DND-41 (cell line): ENCODE measurements around the gene DNAJC30.
"Not testable (repeated sequence)": the region's sequence is repeated elsewhere in the genome, so short reads cannot be mapped to it uniquely, and the experiment has no call there.

Source experiments
- ATAC-seq: fragments of 200-7000 bp; cut with Tn5 transposase; 3 replicates; pipeline ENCODE4 v1.9.1; 2021; ENCODE audit warnings: low read depth; ENCODE audit not compliant: insufficient read depth
- DNase-seq: peaks from one replicate; pipeline ENCODE4 v3.0.0-alpha.2; 2020
- H2AFZ ChIP-seq: 2 replicates; pipeline ENCODE4 v1.6.0; 2012; ENCODE audit warnings: low read depth, low read length
- H3K27ac ChIP-seq: 2 replicates; pipeline ENCODE4 v1.5.1; 2012; ENCODE audit warnings: low read length, inconsistent platforms
- H3K27me3 ChIP-seq: fragments of 200-600 bp; sonication (generic); 2 replicates; pipeline ENCODE4 v1.6.0; 2012; ENCODE audit warnings: low read length, mild to moderate bottlenecking, inconsistent platforms; ENCODE audit not compliant: insufficient read depth, poor library complexity
- H3K36me3 ChIP-seq: 2 replicates; pipeline ENCODE4 v1.5.1; 2012; ENCODE audit warnings: low read length, inconsistent platforms; ENCODE audit not compliant: insufficient read depth
- H3K4me1 ChIP-seq: 2 replicates; pipeline ENCODE4 v1.5.1; 2012; ENCODE audit warnings: mild to moderate bottlenecking, low read length; ENCODE audit not compliant: insufficient read depth
- H3K4me2 ChIP-seq: 2 replicates; pipeline ENCODE4 v1.6.0; 2012; ENCODE audit warnings: mild to moderate bottlenecking, moderate library complexity, low read length, inconsistent platforms; ENCODE audit not compliant: insufficient read depth
- H3K4me3 ChIP-seq, 2 experiments: fragments of 200-600 bp in 1 of 2; shearing (Covaris generic) in 1 of 2; 2 replicates each; pipeline ENCODE4 v1.5.1; 2012 to 2016; ENCODE audit warnings: inconsistent platforms in 2 of 2, low read length in 2 of 2, mild to moderate bottlenecking in 2 of 2, low read depth in 1 of 2, moderate library complexity in 1 of 2
- H3K79me2 ChIP-seq: 2 replicates; pipeline ENCODE4 v1.6.0; 2012; ENCODE audit warnings: low read length, inconsistent platforms; ENCODE audit not compliant: insufficient read depth
- H3K9ac ChIP-seq: 2 replicates; pipeline ENCODE4 v1.6.0; 2012; ENCODE audit warnings: low read depth, mild to moderate bottlenecking, inconsistent platforms, low read length, moderate library complexity
- H3K9me3 ChIP-seq: 2 replicates; pipeline ENCODE4 v1.5.1; 2012; ENCODE audit warnings: low read length, moderate library complexity, mild to moderate bottlenecking, inconsistent platforms; ENCODE audit not compliant: insufficient read depth, severe bottlenecking
- H4K20me1 ChIP-seq: 2 replicates; pipeline ENCODE4 v1.6.0; 2012; ENCODE audit warnings: low read length; ENCODE audit not compliant: insufficient read depth
- EZH2 ChIP-seq: IDR thresholded peaks from 3 replicates; pipeline ENCODE4 v1.6.1; 2012; ENCODE audit warnings: borderline replicate concordance, low read depth, mild to moderate bottlenecking, moderate library complexity, low read length, inconsistent platforms; ENCODE audit not compliant: severe bottlenecking
- TF ChIP-seq, protein P1 (sequence below): IDR thresholded peaks from 2 replicates; pipeline ENCODE4 v1.5.1; 2012; ENCODE audit warnings: borderline replicate concordance, low read length, moderate library complexity, mild to moderate bottlenecking; ENCODE audit not compliant: poor library complexity, severe bottlenecking; ENCODE audit errors: extremely low read depth

The DNAJC30 gene

GRCh38 chr7:73668103-73668885 lies 15.0 kb downstream of the DNAJC30 start:
- DNase-seq: no peak
- peak overlapping the region; percentile 56; the same call in 1 of the 2 replicates for H2AFZ ChIP-seq

DNA sequence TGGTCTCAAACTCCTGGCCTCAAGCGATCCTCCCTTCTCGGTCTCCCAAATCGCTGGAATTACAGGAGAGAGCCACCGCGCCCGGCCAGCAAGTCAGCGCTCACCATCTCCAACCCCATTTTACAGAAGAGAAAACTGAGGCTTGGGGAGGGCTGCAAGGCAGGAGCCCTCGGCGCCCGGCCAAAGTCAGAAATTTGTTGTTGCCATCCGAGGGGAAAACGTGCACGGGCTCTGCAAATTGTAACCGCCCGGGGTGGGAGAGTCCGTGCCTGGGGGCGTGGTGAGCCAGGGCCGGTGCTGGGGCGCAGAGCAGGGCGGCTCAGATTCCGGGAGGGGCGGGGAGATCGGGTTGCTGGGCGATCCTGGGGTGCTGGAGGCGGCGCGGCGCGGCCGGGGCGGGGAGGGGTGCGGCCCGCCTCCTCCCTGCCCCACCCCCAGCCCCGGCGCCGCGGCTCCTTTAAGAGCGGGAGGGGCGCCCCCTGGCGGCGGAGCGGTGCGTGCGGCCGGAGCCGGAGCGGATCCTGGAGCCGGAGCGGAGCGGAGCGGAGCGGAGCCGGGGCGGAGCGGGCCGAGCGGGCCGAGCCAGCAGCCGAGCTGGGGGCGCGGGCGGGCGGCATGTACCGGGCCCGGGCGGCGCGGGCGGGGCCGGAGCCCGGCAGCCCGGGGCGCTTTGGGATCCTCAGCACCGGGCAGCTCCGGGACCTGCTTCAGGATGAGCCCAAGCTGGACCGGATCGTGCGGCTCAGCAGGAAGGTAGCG lies 15.7 kb downstream of the DNAJC30 start, which contains the start of gene VPS37D:
Gene VPS37D, plus strand, starts transcription at position 488 of the 759 bp plus-strand sequence. Its CDS starts 128 bp downstream, at position 616.
- peak within 1 kb of the TSS; percentile 59 for H3K9ac ChIP-seq
- H3K79me2 ChIP-seq: no peaks in the 10 kb centered on the region
- H3K4me2 ChIP-seq: peak within 1 kb of the TSS; percentile 76
- H4K20me1 ChIP-seq: no peaks in the 10 kb centered on the region
- peak; percentile 92 for ATAC-seq
- H2AFZ ChIP-seq: peak within 1 kb of the TSS; percentile 77
- no peak within 1 kb of the TSS for H3K27ac ChIP-seq
- peak; percentile 86 for DNase-seq
- H3K4me3 ChIP-seq: peak within 1 kb of the TSS; percentile 2 to 56; a peak in 3 of 4 replicates
- H3K36me3 ChIP-seq: no peaks in the 10 kb centered on the region
- peaks cover 6% of the 10 kb centered on the region for H3K27me3 ChIP-seq
- TF ChIP-seq, protein P1, sequence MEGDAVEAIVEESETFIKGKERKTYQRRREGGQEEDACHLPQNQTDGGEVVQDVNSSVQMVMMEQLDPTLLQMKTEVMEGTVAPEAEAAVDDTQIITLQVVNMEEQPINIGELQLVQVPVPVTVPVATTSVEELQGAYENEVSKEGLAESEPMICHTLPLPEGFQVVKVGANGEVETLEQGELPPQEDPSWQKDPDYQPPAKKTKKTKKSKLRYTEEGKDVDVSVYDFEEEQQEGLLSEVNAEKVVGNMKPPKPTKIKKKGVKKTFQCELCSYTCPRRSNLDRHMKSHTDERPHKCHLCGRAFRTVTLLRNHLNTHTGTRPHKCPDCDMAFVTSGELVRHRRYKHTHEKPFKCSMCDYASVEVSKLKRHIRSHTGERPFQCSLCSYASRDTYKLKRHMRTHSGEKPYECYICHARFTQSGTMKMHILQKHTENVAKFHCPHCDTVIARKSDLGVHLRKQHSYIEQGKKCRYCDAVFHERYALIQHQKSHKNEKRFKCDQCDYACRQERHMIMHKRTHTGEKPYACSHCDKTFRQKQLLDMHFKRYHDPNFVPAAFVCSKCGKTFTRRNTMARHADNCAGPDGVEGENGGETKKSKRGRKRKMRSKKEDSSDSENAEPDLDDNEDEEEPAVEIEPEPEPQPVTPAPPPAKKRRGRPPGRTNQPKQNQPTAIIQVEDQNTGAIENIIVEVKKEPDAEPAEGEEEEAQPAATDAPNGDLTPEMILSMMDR: peak; percentile 82
- no peak for TF ChIP-seq EZH2
- H3K9me3 ChIP-seq: peaks cover 3% of the 10 kb centered on the region
- peaks cover 11% of the 10 kb centered on the region for H3K4me1 ChIP-seq

More at GRCh38 chr7:73668103-73668885, 15.0 kb downstream of the DNAJC30 start:
- Histone ChIP-seq H3K27ac (no peak overlapping the region), H3K36me3 (no peaks in the 10 kb centered on the region), H3K9ac (peak overlapping the region; percentile 59), H3K4me3 (peak overlapping the region; percentile 2 to 56; a peak in 3 of 4 replicates), H3K79me2 (no peaks in the 10 kb centered on the region), H3K9me3 (no peaks in the 10 kb centered on the region), H3K27me3 (peaks cover 6% of the 10 kb centered on the region), H3K4me2 (peak overlapping the region; percentile 76), H4K20me1 (no peaks in the 10 kb centered on the region), H3K4me1 (peaks cover 11% of the 10 kb centered on the region)
- TF ChIP-seq EZH2: no peak
- TF ChIP-seq, protein P1: no peak
- no peak for ATAC-seq

DNA sequence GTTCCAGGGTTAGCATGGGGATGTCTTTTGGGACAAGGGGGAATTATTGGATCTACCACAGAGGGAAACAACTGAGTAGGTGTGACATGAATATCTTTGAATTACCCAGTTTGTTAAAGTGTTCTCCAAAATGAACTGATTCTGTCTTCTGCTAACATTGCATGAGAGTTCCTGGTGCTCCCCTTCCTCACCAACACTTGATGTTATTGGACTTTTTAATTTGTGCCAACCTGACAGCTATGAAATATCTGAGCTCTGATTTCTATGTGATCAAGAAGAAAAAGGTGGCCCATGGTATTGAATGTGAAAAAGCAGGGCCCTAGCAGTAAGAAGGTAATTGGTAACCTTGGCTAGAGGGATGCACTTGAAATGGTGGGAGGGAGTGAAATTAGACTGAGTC lies 20.2 kb downstream of the DNAJC30 start:
- Histone ChIP-seq H3K27me3 (no peaks in the 10 kb centered on the region), H3K79me2 (no peaks in the 10 kb centered on the region), H3K9ac (no peak overlapping the region), H3K9me3 (peaks cover 3% of the 10 kb centered on the region), H3K36me3 (no peaks in the 10 kb centered on the region), H4K20me1 (no peaks in the 10 kb centered on the region), H3K27ac (no peak overlapping the region), H3K4me2 (no peak overlapping the region), H2AFZ (no peak overlapping the region), H3K4me1 (peaks cover 4% of the 10 kb centered on the region), H3K4me3 (no peak overlapping the region)
- DNase-seq (no peak), ATAC-seq (no peak)
- TF ChIP-seq, protein P1: no peak
- TF ChIP-seq EZH2: no peak

DNA sequence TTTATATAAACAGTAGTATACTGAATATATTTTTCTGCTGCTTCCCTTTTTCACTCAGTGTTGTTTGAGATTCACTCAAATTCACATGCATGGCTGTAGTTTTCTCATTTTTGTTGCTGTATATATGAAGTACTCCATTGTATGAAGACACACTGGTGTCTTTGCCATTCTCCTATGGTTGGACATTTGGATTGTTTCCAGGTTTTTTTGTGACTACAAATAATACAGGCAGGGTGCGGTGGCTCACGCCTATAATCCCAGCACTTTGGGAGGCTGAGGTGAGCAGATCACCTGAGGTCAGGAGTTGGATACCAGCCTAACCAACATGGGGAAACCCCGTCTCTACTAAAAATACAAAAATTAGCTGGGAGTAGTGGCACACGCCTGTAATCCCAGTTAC lies 22.7 kb downstream of the DNAJC30 start:
- H3K4me2 ChIP-seq, H3K4me1 ChIP-seq, H4K20me1 ChIP-seq, H3K9ac ChIP-seq, DNase-seq, H3K79me2 ChIP-seq, H3K4me3 ChIP-seq, H2AFZ ChIP-seq, H3K27ac ChIP-seq, H3K27me3 ChIP-seq, ATAC-seq, H3K9me3 ChIP-seq, H3K36me3 ChIP-seq: not testable (repeated sequence)
